HG03520 (cell line): Measurements from ENCODE around the gene PKN1.
"Not testable (repeated sequence)": the region's sequence is repeated elsewhere in the genome, so short reads cannot be mapped to it uniquely, and the experiment has no call there.

Experiments used
- ATAC-seq: cut with Tn5 transposase; IDR thresholded peaks from one replicate; pipeline ENCODE4 v1.9.1; 2021; ENCODE audit warnings: mild to moderate bottlenecking, moderate library complexity; ENCODE audit not compliant: unreplicated experiment

The PKN1 gene

DNA sequence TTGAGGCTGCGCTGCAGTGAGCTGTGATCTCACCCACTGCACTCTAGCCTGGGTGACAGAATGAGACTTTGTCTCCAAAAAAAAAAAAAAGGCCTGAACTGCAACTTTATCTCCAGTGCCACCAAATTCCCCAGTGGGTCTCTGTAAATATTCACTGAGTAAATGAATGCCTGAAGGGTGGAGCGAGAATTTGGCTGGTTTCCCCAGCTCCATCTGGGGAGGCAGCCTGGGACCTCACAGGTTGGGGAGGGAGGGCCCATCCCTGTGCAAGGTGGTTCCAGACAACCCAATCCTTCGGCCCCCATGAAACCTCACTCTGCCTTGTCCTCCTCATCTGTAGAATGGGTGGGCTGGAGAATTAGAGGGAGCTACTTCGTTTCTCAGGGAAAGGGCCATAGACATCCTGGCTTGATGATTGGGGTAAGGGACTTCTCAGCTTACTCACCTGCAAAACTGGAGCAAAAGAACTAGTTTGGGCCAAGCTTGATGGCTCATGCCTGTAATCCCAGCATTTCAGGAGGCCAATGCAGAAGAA lies 4.2 kb upstream of the PKN1 start:
- no peak for ATAC-seq

DNA sequence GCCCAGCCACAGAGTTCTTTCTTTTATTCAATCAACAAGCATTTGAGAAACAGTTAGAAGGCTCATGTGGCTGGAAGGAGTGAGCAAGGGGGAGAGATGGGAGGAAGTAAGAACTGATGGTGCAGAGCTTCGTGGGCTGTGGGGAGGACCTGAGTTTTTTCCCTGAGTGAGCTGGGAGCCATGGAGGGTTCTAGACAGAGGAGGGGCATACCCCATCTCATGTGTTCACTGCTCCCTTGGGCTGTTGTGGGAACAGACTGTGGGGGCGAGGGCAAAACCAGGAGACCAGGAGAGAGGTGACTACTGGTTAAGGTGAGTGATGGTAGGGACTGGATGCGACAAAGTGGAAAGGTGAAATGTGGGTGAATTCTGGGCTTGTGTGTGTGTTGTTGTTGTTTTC lies 2.4 kb upstream of the PKN1 start:
- ATAC-seq, result no peak

DNA sequence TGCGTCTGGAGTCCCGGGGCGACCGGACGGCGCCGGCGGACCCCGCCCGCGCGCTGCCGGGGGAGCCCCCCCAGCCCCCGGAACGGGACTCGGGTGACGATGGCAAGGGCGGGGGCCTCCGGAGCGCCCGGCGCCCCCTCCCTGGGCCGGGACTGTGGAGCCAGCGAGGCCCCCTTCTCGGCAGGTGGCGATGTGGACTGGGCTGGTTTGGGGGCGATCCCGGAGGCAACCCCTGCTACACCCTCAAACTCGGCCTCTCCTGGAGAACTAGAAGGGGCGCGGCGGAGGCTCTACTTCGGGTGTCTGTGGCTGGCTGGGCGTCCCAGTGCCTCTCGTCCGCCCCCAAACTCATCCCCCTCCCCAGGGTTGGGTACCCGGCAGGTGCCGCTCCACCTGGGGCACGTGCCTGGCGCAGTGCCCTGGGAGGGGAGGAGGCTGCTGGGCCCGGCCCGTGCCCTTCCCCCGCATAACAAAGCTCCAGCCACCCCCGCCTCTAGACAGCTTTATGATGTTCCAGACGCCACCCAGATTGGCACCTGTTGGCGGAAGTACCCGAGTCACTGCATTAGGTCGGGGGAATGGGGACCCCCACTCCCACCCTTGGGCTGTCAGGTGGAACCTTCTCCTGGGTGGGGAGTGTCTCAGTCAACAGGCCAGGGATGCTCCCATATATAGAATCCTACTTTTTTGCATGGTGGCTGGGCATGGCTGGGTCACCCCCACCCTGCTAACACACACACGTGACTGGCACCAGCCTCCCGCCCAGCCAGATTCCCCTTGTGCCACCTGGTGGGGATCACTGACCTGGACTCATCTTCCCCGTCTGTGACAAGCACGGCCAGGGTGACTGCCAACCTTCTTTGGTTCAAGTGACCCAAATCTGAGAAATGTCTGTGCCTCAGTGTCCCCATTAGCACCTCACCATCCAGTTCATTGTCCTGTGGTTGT lies 722 bp downstream of the PKN1 start:
- ATAC-seq, result no peak

DNA sequence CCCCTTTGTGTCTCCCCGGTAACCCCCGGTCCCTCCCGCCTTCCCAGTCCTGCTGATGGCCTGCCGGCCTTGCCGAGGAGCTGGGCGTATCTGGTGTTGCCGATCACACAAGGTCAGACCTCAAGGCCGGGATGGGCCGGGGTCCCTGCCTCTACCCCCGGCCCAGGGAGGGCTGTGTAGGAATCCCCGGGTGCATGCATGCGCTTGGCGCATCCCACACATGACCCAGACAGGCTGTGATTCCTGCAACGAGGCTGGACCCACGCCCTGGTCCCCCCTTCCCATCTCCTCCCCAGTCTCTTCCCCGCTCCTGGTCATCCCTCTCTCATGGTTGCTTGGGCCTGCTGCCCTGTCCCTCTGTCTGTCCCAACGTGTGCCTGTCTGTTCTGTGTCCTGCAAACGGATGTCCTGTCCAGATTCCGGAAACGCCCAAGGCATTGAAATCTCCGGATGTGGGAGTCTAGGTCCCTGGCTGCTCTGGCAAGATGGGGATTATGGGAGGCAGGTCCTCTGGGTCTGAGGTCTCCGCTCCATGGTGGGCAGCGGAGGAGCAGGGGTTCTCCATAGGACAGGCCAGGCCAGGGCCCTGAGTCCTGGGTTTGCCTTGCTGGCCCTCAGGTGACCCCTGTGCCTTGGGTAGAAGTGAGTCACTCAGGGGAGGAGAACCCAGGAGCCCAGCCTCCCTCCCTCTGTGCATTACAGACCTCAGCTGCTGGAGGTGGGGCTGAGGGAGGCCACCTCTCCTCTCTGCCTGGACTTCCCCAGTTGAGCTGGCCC lies 1.6 kb downstream of the PKN1 start:
- no peak for ATAC-seq

DNA sequence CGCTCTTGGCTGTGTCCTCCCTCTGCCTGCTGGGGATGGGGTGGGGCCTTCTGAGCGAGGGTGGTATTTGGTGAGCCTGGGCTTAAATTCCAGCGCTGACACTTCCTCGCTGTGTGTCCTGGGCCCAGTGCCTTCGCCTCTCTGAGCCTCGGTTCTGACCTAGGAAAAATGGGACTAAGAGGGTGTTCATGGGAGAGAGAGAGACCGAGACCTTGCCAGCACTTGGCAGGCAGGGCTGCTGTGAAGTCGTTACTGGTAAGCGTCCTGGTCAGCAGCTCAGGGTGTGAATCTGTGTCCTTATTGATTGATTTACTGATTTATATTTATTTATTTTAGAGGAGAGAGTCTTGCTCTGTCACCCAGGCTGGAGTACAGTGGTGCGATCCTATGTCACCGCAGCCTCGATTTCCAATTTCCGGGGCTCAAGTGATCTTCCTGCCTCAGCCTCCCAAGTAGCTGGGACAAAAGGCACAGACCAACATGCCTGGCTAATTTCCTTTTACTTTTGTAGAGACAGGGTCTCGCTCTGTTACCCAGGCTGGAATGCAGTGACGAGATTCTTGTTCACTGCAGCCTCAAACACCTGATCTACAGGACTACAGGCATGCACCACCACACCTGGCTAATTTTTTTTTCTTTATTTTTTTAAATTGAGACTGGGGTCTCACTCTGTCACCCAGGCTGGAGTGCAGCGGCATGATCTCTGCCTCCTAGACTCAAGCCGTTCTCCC lies 2.4 kb downstream of the PKN1 start:
- ATAC-seq, result no peak

DNA sequence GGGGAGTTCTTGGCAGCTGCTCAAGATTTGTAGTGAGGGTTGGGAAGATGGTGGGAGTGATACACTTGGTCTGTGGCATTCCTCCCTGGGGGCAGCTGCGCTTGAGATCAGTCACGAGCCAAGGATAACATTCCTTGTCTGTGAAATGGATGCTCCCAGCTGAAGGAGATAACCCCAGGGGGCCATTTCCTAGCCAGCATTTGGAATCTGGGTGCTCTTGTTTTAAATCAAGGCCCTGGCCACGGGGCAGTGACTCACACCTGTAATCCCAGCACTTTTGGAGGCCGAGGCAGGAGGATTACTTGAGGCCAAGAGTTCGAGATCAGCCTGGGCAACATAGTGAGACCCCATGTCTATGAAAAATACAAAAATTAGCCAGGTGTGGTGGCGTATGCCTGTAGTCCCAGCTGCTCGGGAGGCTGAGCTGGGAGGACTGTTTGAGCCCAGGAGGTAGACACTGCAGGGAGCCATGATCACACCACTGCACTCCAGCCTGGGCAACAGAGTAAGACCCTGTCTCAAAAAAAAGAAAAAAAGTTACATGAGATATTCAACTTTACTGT lies 4.6 kb downstream of the PKN1 start:
- no peak for ATAC-seq

DNA sequence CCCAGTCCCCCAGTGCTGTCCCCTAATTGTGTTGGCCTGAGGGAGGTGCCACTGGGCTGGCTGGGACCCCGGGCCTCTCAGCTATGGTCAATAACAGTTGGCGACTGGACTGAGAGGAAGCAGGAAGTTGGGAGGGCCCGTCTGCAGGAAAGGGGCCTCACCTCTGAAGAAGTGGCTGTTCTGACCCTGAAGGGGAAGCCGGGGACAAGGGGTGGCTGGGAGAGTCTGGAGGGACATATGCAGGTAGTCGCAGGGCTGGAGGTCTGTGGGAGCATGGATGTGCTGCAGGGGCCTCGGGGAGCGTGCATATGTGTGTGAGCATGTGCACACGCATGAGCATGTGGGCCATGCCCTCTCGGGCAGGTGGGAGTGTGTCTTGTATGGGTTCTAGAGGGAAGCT lies 5.9 kb downstream of the PKN1 start:
- no peak for ATAC-seq

DNA sequence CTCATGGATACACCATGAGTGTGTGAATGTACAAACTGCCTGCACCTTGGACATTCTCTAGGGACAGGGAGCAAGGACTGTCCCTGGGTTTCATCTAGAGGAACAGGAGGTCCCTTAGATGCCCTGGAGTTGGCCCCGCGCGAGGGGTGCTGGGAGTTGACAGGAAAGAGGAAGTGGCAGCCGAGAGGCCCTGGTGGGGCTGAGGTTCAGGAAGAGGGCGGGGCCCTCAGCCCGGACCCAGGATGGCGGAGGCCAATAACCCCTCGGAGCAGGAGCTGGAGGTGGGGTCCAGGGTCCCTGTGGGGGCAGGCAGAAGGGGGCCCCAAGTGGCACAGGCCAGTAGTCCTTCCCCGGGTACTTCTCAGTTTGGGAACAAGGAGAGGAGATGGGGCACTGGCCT lies 6.9 kb downstream of the PKN1 start:
- no peak for ATAC-seq

DNA sequence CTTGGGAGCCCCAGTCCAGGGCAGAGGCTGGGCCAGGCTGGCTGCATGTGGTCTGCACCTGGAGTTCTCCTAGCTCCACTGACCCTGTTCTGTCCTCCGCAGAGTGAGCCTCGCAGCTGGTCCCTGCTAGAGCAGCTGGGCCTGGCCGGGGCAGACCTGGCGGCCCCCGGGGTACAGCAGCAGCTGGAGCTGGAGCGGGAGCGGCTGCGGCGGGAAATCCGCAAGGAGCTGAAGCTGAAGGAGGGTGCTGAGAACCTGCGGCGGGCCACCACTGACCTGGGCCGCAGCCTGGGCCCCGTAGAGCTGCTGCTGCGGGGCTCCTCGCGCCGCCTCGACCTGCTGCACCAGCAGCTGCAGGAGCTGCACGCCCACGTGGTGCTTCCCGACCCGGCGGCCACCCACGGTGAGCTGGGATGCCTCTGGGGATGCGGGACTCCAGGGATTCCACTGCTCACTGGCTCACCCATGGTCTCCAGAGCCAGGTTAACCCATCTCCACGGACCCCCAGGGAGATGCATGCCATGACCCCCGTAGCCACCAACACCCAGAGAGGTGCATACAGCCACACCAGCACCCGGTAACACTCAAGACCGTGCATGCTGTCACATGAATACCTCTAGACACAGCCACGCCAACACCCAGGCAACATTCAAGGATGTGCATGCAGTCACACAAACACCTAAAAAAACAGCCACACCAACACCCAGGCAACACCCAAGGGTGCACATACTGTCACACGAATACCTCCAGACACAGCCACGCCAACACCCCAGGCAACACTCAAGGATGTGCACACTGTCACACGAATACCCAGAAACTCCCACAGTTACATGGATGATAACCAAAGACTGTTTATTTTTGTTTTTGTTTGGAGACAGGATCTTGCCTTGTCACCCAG lies 8.2 kb downstream of the PKN1 start:
- no peak for ATAC-seq

DNA sequence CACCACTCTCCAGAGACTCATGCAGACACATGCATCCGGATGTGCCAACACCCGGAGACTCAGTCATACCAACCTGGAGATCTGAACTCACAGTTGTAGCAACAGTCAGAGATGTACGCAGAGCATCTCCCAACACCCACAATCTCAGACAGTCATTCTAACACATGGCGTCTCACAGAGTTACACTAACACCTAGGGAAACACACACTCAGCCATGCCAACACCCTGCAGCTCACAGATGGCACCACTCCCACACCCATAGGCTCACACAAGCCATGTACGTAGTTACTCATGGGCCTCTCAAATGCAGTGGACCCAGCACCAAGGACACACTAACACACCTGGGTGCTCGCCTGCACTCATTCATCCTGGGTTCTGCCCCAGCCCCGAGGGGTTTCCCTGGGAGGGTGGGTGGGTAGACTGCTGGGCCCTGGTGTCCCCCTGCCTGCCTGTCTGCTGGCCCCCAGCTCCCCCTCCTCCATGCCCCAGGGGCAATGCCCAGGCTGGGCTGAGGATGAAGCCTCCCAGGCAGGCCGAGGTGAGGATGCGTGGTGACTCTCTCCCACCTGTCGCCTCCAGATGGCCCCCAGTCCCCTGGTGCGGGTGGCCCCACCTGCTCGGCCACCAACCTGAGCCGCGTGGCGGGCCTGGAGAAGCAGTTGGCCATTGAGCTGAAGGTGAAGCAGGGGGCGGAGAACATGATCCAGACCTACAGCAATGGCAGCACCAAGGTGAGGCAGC lies 10.0 kb downstream of the PKN1 start:
- no peak for ATAC-seq

DNA sequence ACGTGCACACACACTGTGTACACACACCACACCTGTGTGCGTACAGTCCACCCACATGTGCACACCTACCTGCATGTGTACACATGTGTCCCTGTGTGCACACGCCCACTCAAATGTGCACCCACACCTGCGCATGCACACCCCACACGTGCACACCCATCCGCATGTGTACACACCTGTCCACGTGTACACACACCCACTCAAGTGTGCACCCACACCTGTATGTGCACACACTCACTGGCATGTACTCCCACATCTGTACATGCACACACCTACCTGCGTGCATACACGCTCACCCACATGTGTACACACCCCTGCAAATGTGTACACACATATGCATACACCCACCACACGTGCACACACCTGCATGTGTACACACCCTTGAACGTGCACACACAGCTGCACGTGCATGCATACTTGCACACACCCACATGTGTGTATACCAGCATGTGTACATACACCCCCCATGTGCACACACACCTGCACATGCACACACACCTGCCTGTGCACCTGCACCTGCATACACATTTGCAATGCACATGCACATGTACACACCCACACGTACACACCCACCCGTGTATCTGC lies 10.6 kb downstream of the PKN1 start:
- no peak for ATAC-seq

DNA sequence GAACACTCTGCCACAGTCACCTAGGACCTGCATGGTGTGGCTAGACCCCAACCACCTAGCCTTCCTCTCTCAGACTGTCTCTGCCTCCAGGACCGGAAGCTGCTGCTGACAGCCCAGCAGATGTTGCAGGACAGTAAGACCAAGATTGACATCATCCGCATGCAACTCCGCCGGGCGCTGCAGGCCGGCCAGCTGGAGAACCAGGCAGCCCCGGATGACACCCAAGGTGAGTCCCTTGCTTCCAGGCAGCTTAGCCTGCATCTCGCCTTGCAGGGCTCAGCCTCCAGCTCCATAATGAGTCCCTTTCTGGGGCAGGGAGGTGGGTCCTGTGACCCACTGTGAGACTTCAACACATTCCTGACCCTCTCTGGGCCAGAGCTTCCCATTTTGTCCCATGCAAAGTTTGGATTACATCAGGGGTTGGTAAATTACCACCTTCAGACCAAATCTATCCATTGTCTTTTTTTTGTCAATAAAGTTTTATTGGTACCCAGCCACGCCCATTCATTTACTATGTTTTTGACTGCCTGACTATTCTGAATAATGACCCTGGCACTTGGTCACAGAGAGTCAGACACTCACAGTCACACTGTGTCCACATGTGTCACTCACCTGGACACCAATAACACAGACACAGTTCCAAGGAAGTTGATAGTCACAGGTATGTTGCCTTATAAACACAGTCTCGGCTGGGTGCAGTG lies 13.4 kb downstream of the PKN1 start:
- no peak for ATAC-seq

DNA sequence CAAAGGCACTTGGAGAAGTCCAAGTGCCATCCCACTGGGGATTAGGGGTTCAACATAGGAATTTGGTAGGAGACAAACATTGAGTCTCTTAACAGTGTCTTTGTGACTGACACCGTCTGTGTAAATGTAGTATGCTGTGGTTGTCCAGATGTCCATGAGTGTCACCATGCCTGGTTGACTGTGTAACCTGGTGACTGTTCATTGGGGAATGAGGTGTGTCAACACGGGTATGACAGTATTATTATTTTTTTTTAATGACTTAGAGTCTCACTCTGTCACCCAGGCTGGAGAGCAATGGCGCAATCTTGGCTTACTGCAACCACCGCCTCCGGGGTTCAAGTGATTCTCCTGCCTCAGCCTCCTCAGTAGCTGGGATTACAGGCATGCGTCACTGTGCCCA lies 16.2 kb downstream of the PKN1 start:
- no peak for ATAC-seq

DNA sequence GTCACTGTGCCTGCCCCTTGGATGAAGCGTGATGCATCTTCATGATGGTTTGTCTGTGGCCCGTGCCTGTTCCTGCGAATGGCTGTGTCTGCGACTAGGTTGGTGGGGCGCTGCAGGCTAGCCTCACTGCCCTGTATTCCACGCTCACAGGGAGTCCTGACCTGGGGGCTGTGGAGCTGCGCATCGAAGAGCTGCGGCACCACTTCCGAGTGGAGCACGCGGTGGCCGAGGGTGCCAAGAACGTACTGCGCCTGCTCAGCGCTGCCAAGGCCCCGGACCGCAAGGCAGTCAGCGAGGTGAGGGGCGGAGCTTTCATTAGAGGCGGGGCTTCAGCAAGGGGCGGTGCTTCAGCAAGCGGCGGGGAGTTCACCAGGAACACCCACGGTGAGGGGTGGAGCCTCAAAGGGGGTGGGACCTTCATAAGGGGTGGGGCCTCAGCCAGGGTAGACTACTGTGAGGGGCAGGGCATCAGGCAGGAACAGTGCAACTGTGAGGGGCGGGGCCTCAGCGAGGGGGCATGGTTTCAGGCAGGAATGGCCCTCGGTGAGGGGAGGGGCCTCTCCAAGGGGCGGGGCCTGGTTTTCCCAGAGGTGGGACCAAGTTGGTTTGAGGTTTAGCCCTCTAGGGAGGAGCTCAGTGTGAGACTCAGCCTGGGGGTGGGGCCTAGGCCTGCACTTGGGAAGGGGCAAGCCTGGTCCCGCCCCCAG lies 17.2 kb downstream of the PKN1 start:
- no peak for ATAC-seq

DNA sequence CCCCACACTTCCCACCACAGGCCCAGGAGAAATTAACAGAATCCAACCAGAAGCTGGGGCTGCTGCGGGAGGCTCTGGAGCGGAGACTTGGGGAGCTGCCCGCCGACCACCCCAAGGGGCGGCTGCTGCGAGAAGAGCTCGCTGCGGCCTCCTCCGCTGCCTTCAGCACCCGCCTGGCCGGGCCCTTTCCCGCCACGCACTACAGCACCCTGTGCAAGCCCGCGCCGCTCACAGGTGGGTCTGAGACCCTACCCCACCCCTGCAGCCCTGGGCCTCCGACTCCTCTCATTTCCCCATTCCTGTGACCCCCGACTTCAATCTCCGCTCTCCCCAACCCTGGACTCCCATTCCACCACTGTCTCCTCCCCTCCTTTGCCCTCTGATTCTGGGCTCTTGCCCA lies 17.8 kb downstream of the PKN1 start:
- no peak for ATAC-seq

DNA sequence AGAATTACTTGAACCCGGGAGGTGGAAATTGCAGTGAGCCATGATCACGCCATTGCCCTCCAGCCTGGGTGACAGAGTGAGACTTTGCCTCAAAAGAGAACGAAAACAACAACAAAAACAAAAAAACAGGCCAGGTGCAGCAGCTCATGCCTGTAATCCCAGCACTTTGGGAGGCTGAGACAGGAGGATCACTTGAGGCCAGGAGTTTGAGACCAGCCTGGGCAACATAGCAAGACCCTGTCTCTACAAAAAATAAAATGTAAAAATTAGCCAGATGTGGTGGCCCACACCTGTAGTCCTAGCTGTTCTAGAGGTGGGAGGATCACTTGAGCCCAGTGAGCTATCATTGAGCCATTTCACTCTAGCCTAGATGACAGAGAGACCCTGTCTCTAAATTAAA lies 19.2 kb downstream of the PKN1 start:
- not testable (repeated sequence) for ATAC-seq

DNA sequence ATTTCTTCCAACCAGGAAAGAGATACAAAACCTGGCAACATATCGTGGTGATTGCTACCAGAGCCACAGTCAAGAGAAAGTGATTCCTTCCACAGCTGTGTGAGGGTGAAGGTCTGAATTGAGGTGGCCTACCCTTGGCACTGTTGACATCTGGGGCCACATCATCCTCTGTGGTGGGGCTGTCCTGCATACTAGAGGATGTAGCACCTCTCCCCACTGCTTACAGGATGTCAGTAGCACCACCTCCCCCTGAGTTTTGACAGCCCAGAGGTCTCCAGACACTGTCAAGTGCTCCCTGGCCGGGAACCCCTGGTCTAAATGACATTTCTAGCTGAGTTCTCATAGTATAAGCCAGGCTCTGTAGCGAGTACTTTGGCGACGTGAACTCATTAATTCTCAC lies 26.6 kb downstream of the PKN1 start:
- ATAC-seq, result no peak

DNA sequence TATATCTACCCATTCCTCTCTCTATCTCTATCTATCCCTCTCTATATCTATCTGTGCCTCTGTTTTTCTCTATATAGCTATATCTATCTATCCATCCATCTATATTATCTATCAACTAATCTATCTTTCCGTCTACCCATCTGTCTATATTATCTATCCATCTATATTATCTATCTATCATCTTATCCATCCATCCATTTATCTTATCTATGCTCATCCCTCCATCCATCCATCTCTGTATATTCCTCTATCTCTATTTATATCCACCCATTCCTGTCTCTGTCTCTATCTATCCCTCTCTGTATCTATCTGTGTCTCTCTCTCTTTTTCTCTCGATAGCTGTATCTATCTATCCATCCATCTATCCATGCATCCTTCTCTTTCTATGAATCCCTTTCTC lies 27.8 kb downstream of the PKN1 start:
- no peak for ATAC-seq
